ENCODE measurements around the gene CPED1.

Gene CPED1

DNA sequence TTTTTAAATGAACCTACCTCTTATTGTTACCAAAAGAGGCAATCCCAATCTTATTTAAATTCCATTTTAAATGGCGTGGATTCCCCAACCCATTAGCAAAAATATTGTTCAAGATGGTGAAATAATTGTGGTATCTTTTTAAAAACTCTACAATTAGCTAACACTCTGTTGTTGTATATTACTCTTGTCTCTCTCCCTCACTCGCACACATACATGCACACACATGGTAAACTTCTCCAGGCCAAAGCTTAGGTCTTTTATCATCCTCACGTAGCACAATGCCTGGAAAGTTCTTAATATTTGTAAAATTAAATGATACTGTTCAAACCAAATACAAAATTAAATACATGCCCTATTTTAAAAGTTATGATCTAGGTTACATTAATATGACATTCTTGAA is 171.0 kb downstream of the CPED1 start:
- TF ChIP-seq, protein P1, sequence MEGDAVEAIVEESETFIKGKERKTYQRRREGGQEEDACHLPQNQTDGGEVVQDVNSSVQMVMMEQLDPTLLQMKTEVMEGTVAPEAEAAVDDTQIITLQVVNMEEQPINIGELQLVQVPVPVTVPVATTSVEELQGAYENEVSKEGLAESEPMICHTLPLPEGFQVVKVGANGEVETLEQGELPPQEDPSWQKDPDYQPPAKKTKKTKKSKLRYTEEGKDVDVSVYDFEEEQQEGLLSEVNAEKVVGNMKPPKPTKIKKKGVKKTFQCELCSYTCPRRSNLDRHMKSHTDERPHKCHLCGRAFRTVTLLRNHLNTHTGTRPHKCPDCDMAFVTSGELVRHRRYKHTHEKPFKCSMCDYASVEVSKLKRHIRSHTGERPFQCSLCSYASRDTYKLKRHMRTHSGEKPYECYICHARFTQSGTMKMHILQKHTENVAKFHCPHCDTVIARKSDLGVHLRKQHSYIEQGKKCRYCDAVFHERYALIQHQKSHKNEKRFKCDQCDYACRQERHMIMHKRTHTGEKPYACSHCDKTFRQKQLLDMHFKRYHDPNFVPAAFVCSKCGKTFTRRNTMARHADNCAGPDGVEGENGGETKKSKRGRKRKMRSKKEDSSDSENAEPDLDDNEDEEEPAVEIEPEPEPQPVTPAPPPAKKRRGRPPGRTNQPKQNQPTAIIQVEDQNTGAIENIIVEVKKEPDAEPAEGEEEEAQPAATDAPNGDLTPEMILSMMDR (IDR thresholded peaks at IDR 0.05; ENCODE audit: borderline replicate concordance, insufficient read depth, low read depth, low read length), result no peak

GRCh38 chr7:121160150-121161008 is 171.9 kb downstream of the CPED1 start:
- no peak overlapping the region for H3K4me3 ChIP-seq (ENCODE audit: low read depth, low read length)
- TF ChIP-seq, protein P1 (IDR thresholded peaks at IDR 0.05; ENCODE audit: borderline replicate concordance, insufficient read depth, low read depth, low read length), result no peak

More for the DNA sequence above, 171.0 kb downstream of the CPED1 start:
- no peak overlapping the region for H3K4me3 ChIP-seq (ENCODE audit: low read depth, low read length)

DNA sequence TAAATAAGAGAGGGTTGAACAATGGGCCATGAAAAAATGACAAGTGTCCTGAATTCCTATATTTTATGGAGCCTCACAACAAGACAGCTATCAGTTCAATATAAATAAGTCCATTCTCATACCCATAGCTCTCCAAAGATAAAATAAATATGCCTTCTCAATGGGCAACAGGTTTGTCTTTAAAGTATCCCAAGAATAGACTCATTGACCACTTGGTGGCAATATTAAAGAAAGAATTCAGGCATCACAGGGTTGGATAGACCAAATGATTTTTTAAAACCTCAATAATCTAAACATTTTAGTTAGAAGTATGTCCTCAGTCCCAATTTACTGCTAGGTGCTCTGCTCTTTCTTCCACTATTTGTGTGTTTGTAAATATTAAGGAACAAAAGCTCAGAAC is 175.2 kb downstream of the CPED1 start:
- H3K4me3 ChIP-seq (ENCODE audit: low read depth, low read length), result no peak overlapping the region
- TF ChIP-seq, protein P1 (IDR thresholded peaks at IDR 0.05; ENCODE audit: borderline replicate concordance, insufficient read depth, low read depth, low read length), result no peak

- H3K4me3 ChIP-seq (ENCODE audit: low read depth, low read length), result no peak overlapping the region
- TF ChIP-seq, protein P1 (IDR thresholded peaks at IDR 0.05; ENCODE audit: borderline replicate concordance, insufficient read depth, low read depth, low read length), result no peak
These were observed 175.7 kb downstream of the CPED1 start for GRCh38 chr7:121164247-121164646.

DNA sequence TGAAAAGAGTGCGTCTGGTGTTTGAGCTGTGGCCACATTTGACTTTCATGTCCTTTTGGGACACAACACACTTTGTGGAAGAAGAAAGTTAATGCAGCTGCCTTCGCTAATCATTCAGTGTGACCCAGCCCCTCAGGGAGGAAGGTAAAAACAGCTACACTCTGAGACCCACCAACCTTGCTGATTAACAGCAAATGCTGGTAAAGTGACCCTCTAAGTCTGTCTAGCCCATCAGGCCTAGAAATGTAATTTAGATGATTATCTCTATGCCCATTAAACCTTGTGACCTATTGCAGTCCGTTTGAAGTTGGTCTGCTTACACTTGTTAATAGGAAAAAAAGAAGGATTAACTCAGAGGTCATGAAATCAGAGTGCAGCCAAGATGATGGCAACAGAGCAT is 178.4 kb downstream of the CPED1 start:
- H3K4me3 ChIP-seq (ENCODE audit: low read depth, low read length), result no peak overlapping the region
- TF ChIP-seq, protein P1 (IDR thresholded peaks at IDR 0.05; ENCODE audit: borderline replicate concordance, insufficient read depth, low read depth, low read length), result no peak

- TF ChIP-seq, protein P1 (IDR thresholded peaks at IDR 0.05; ENCODE audit: borderline replicate concordance, insufficient read depth, low read depth, low read length), result no peak
- no peak overlapping the region for H3K4me3 ChIP-seq (ENCODE audit: low read depth, low read length)
These were observed 179.5 kb downstream of the CPED1 start for GRCh38 chr7:121167971-121168370.

- TF ChIP-seq, protein P1 (IDR thresholded peaks at IDR 0.05; ENCODE audit: borderline replicate concordance, insufficient read depth, low read depth, low read length), result no peak
- H3K4me3 ChIP-seq (ENCODE audit: low read depth, low read length), result no peak overlapping the region
These were observed 181.0 kb downstream of the CPED1 start for GRCh38 chr7:121169469-121169868.

Data from GM12875 (cell line).